Measurements from ENCODE around the gene RBFOX2. TPM values are rescaled to one million over a fixed set of nuclear protein-coding genes. Genes with fewer than 3 reads are reported as not detected.

The RBFOX2 gene
- total and polyA plus RNA-seq, 2 of the 13 experiments (the other 11 are each of a cell fraction or from before 2014, with no cell fraction given) = 37.3 to 40.4 TPM

DNA sequence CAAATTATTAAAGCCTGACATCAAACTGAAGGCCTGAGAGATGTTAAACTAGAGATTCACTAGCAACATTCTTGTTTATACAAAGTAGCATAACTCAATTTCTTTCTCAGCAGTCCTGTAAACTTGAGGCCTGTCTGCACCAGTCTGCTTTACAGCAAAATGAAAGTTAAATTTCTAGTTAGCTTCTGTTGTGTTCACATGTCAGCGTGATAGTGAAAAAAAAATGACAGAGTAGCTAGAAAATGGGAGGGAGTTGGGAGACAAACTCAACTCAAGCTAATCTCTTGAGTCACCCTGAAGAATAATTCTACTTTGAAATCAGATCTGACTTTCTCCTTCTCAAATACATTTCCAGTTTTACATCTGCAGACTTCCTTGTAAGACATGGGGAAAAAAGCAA lies 6.5 kb downstream of the RBFOX2 start:
- Histone ChIP-seq H2AFZ (ENCODE audit: low read length) (no peak overlapping the region), H3K4me1 (ENCODE audit: insufficient read depth, low read length) (peaks cover 30% of the 10 kb centered on the region), H3K4me3 (replicated peaks in 1 of 3; ENCODE audit: insufficient read depth in 1 of 3, low read depth in 2 of 3, low read length in 3 of 3) (no peak overlapping the region), H3K27ac (ENCODE audit: extremely low read length, insufficient read depth, low read length) (no peak overlapping the region), H3K36me3 (replicated peaks in 1 of 2; ENCODE audit: control insufficient read depth in 1 of 2, insufficient read depth in 2 of 2, low read length in 2 of 2) (peaks cover 0 to 2% of the 10 kb centered on the region in 2 experiments; a peak in 2 of 5 replicates), H4K20me1 (ENCODE audit: insufficient read depth, low read length) (no peaks in the 10 kb centered on the region), H3K79me2 (ENCODE audit: insufficient read depth, low read length) (peaks cover 63% of the 10 kb centered on the region), H3K27me3 (ENCODE audit: control insufficient read depth in 1 of 2, insufficient read depth in 2 of 2, low read length in 2 of 2) (no peaks in the 10 kb centered on the region), H3K9ac (ENCODE audit: insufficient read depth, low read depth, low read length) (no peak overlapping the region), H3K4me2 (ENCODE audit: low read depth, low read length) (no peak overlapping the region), H3K9me3 (ENCODE audit: low read length) (no peaks in the 10 kb centered on the region)
- FAIRE-seq (no peak), ATAC-seq (no peak), DNase-seq (ENCODE audit: low spot score) (no peak)
- CTCF ChIA-PET (ENCODE audit: low intra/inter-chr PET ratio, low total read pairs) = no interaction called here
- BruUV-seq (replicated peaks) = no TSS peak
- intact Hi-C loops (cut with micrococcal nuclease; ENCODE audit: unreplicated experiment) = no loop called here
- 93% methylated on average over 1 of the region's 1 CpG for WGBS (ENCODE audit: low lambda C conversion rate)
- POLR2A ChIA-PET = no interaction called here
- in situ Hi-C loops (cut with HindIII; ENCODE audit: extremely low pct_ligation_motif_present, low pct_unique_long_range_greater_than_20kb) = no loop called here
- TF ChIP-seq ZSCAN21 (CRISPR knock-in tag; IDR thresholded peaks at IDR 0.05; ENCODE audit: borderline replicate concordance) (no peak), CENPT (CRISPR knock-in tag; IDR thresholded peaks at IDR 0.05; ENCODE audit: low read depth) (no peak), TOE1 (CRISPR knock-in tag; IDR thresholded peaks at IDR 0.05) (no peak), ZNF850 (CRISPR knock-in tag; conservative IDR thresholded peaks at IDR 0.05) (no peak), CHCHD3 (CRISPR knock-in tag; IDR thresholded peaks at IDR 0.05) (no peak), ZSCAN20 (CRISPR knock-in tag; IDR thresholded peaks at IDR 0.05; ENCODE audit: borderline replicate concordance) (no peak), PRMT3 (CRISPR knock-in tag; IDR thresholded peaks at IDR 0.05; ENCODE audit: borderline replicate concordance, low read depth) (no peak)
- TF ChIP-seq, protein P1, sequence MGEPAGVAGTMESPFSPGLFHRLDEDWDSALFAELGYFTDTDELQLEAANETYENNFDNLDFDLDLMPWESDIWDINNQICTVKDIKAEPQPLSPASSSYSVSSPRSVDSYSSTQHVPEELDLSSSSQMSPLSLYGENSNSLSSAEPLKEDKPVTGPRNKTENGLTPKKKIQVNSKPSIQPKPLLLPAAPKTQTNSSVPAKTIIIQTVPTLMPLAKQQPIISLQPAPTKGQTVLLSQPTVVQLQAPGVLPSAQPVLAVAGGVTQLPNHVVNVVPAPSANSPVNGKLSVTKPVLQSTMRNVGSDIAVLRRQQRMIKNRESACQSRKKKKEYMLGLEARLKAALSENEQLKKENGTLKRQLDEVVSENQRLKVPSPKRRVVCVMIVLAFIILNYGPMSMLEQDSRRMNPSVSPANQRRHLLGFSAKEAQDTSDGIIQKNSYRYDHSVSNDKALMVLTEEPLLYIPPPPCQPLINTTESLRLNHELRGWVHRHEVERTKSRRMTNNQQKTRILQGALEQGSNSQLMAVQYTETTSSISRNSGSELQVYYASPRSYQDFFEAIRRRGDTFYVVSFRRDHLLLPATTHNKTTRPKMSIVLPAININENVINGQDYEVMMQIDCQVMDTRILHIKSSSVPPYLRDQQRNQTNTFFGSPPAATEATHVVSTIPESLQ (CRISPR knock-in tag; conservative IDR thresholded peaks at IDR 0.05) = no peak
- TF ChIP-seq, protein P2, sequence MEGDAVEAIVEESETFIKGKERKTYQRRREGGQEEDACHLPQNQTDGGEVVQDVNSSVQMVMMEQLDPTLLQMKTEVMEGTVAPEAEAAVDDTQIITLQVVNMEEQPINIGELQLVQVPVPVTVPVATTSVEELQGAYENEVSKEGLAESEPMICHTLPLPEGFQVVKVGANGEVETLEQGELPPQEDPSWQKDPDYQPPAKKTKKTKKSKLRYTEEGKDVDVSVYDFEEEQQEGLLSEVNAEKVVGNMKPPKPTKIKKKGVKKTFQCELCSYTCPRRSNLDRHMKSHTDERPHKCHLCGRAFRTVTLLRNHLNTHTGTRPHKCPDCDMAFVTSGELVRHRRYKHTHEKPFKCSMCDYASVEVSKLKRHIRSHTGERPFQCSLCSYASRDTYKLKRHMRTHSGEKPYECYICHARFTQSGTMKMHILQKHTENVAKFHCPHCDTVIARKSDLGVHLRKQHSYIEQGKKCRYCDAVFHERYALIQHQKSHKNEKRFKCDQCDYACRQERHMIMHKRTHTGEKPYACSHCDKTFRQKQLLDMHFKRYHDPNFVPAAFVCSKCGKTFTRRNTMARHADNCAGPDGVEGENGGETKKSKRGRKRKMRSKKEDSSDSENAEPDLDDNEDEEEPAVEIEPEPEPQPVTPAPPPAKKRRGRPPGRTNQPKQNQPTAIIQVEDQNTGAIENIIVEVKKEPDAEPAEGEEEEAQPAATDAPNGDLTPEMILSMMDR (CRISPR knock-in tag; IDR thresholded peaks at IDR 0.05) = no peak
- TF ChIP-seq, protein P3, sequence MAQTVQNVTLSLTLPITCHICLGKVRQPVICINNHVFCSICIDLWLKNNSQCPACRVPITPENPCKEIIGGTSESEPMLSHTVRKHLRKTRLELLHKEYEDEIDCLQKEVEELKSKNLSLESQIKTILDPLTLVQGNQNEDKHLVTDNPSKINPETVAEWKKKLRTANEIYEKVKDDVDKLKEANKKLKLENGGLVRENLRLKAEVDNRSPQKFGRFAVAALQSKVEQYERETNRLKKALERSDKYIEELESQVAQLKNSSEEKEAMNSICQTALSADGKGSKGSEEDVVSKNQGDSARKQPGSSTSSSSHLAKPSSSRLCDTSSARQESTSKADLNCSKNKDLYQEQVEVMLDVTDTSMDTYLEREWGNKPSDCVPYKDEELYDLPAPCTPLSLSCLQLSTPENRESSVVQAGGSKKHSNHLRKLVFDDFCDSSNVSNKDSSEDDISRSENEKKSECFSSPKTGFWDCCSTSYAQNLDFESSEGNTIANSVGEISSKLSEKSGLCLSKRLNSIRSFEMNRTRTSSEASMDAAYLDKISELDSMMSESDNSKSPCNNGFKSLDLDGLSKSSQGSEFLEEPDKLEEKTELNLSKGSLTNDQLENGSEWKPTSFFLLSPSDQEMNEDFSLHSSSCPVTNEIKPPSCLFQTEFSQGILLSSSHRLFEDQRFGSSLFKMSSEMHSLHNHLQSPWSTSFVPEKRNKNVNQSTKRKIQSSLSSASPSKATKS (CRISPR knock-in tag; IDR thresholded peaks at IDR 0.05) = no peak
- TF ChIP-seq, protein P4, sequence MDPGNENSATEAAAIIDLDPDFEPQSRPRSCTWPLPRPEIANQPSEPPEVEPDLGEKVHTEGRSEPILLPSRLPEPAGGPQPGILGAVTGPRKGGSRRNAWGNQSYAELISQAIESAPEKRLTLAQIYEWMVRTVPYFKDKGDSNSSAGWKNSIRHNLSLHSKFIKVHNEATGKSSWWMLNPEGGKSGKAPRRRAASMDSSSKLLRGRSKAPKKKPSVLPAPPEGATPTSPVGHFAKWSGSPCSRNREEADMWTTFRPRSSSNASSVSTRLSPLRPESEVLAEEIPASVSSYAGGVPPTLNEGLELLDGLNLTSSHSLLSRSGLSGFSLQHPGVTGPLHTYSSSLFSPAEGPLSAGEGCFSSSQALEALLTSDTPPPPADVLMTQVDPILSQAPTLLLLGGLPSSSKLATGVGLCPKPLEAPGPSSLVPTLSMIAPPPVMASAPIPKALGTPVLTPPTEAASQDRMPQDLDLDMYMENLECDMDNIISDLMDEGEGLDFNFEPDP (CRISPR knock-in tag; conservative IDR thresholded peaks at IDR 0.05) = no peak
- TF ChIP-seq, protein P5, sequence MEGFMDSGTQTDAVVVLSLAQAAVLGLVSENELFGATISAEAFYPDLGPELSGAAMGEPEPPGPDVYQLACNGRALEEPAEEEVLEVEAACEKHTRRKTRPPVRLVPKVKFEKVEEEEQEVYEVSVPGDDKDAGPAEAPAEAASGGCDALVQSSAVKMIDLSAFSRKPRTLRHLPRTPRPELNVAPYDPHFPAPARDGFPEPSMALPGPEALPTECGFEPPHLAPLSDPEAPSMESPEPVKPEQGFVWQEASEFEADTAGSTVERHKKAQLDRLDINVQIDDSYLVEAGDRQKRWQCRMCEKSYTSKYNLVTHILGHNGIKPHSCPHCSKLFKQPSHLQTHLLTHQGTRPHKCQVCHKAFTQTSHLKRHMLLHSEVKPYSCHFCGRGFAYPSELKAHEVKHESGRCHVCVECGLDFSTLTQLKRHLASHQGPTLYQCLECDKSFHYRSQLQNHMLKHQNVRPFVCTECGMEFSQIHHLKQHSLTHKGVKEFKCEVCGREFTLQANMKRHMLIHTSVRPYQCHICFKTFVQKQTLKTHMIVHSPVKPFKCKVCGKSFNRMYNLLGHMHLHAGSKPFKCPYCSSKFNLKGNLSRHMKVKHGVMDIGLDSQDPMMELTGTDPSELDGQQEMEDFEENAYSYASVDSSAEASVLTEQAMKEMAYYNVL (CRISPR knock-in tag; IDR thresholded peaks at IDR 0.05; ENCODE audit: borderline replicate concordance) = no peak
- TF ChIP-seq, protein P6, sequence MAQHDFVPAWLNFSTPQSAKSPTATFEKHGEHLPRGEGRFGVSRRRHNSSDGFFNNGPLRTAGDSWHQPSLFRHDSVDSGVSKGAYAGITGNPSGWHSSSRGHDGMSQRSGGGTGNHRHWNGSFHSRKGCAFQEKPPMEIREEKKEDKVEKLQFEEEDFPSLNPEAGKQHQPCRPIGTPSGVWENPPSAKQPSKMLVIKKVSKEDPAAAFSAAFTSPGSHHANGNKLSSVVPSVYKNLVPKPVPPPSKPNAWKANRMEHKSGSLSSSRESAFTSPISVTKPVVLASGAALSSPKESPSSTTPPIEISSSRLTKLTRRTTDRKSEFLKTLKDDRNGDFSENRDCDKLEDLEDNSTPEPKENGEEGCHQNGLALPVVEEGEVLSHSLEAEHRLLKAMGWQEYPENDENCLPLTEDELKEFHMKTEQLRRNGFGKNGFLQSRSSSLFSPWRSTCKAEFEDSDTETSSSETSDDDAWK (CRISPR knock-in tag; IDR thresholded peaks at IDR 0.05) = no peak
